ENCODE data around the gene EDDM3A.
A peak's percentile ranks its signal among the peaks of the same experiment; 100 is the strongest.

EDDM3A gene

GRCh38 chr14:20772650-20773049, 27.0 kb downstream of the EDDM3A start:
- TF ChIP-seq CTCF (conservative IDR thresholded peaks at IDR 0.05): no peak
- no peak overlapping the region for H3K27ac ChIP-seq

GRCh38 chr14:20774258-20774824, 28.7 kb downstream of the EDDM3A start:
- no peak overlapping the region for H3K27ac ChIP-seq
- TF ChIP-seq CTCF (conservative IDR thresholded peaks at IDR 0.05): no peak

- no peak overlapping the region for H3K27ac ChIP-seq
- no peak for TF ChIP-seq CTCF (conservative IDR thresholded peaks at IDR 0.05)
Measured at GRCh38 chr14:20775043-20775442, 29.4 kb downstream of the EDDM3A start.

DNA sequence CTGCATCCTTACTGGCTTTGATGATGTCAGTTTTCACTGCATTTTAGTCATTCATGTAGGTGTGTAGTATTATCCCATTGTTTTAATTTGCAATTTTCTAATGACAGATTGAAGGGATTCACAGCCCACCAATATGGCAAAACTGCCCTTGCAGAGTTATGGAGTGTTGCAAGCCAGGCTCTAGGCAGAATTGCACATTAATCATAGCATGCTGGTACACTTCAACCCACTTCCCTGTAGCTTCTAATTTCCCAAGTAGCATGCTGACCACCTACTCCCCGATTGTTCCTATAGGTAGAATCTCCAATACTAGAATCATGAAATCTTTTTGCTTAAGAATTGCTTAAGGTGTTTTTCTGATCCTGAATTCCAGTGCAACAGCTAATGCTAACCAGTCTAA, 30.2 kb downstream of the EDDM3A start:
- no peak for TF ChIP-seq CTCF (conservative IDR thresholded peaks at IDR 0.05)

DNA sequence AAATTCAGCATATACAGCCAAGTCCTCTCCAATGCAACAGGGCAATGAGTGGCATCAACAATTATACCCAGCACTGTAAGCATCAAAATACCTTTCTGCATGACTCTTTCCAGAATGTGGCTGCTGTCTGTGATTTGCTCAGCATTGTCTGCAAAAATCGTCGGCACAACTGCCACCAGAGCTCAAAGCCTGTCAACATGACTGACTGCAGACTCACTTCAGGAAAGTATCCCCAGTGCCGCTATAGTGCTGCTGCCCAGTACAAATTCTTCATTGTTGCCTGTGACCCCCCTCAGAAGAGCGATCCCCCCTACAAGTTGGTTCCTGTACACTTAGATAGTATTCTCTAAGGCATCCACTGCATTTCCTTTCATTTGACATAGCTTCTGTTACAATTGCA, 36.1 kb downstream of the EDDM3A start:
- peak overlapping the region; percentile 92 for H3K27ac ChIP-seq
- TF ChIP-seq CTCF (conservative IDR thresholded peaks at IDR 0.05): no peak

More for the DNA sequence above, 30.2 kb downstream of the EDDM3A start:
- no peak overlapping the region for H3K27ac ChIP-seq

DNA sequence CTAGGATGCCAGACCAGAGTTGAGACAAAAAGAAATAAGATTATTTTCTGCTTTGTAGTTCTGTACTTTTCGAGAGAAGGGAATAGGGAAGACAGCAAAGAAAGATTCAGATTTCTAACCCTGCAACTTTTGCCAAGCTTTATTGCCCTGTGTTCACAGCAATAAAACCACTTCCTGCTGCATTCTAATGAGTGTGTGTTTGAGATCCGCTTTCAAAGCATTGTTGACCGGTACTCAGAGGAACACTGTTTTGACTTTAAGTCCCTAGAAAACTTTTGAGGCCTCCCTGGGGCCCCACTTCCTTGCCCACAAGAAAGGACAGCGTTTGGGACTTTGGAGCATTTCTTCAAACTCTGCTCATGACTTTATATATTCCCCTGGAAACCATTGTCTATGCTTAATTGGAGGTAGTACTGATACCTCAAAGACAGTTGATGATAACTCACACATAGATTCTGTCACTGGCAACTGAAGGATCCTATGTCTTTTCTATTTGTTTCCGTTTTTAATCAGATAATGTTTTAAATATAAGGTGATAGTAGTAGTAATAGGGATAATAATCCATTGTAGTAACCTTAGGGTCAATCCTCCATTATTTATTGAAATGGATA, 36.7 kb downstream of the EDDM3A start:
- no peak for TF ChIP-seq CTCF (conservative IDR thresholded peaks at IDR 0.05)
- peak overlapping the region; percentile 92 for H3K27ac ChIP-seq

GRCh38 chr14:20787025-20787424, 41.3 kb downstream of the EDDM3A start:
- H3K27ac ChIP-seq: no peak overlapping the region
- TF ChIP-seq CTCF (conservative IDR thresholded peaks at IDR 0.05): no peak
